GM12892 (cell line): ENCODE measurements around the gene CLN6.
A peak's percentile ranks its signal among the peaks of the same experiment; 100 is the strongest.

ENCODE experiments used
- DNase-seq: peaks from one replicate; pipeline ENCODE4 v3.0.0; 2011; ENCODE audit not compliant: insufficient read length
- FAIRE-seq: peaks from 2 replicates; lab custom pipeline; 2011; peaks lifted over from hg19 to GRCh38; lab: Jason Lieb, UNC
- POLR2A ChIP-seq: IDR thresholded peaks from 2 replicates; pipeline ENCODE4 v1.6.1; 2011; ENCODE audit warnings: low read depth, low read length, control low read depth
- POLR2AphosphoS5 ChIP-seq: IDR thresholded peaks from 2 replicates; pipeline ENCODE4 v1.6.1; 2011; ENCODE audit warnings: low read depth, low read length, control low read depth
- TAF1 ChIP-seq: IDR thresholded peaks from 2 replicates; pipeline ENCODE4 v1.6.1; 2011; ENCODE audit warnings: low read depth, mild to moderate bottlenecking, control low read depth, low read length, borderline replicate concordance

The CLN6 gene

DNA sequence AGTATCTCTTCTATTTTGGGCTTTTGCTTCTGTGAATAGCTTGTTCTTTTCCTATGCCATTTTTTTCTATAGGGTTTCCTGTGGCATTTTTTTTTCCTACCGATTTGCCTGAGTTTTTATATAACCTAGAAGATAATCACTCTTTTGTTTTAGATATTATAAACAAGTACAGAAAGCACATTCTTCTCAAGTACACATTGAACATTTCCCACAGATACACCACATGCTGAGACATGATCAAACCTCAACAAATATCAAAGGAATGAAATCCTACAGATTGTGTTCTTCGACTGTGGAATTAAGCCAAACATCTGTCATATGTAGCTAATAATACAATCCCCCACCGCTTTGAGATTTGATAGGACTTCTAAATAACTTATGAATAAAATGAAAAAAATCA, 38.9 kb upstream of the CLN6 start:
- FAIRE-seq: no peak
- DNase-seq: no peak
- TF ChIP-seq POLR2A (no peak), TAF1 (no peak), POLR2AphosphoS5 (no peak)

DNA sequence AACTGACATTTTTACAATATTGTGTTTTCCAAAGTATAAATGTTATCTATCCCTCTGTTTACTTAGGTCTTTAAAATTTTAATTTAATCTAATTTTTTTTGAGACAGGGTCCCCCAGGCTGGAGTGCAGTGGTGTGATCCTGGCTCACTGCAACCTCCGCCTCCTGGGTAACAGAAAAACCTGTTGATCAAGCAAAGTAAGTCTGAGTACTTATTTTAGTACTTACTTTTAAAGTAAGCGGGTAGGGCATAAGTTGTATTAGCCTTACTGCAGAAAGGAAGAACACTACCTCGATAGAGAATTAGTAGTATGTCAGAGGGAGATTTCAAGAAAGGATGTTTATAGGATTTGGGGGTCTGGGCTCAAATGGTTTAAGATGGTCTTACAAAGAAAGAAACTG, 36.1 kb upstream of the CLN6 start:
- no peak for FAIRE-seq
- no peak for DNase-seq
- TF ChIP-seq POLR2AphosphoS5 (no peak), POLR2A (no peak), TAF1 (no peak)

DNA sequence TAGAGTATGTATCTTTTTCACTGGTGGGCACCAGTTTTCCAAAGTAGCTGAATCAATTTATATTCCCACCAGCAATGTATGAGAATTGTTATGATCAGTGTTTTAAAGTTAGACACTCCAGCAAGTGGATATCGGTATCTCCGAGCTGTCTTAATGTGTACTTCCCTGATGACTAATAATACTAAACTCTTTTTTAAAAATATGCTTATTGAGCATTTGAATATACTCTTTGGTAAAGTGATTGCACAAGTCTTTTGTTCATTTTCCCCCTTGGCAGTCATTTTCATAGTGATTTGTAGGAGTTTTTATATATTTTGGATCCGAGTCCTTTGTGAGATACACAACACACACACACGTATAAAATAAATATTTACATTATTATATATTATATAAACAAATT, 35.6 kb upstream of the CLN6 start:
- TF ChIP-seq POLR2AphosphoS5 (no peak), POLR2A (no peak), TAF1 (no peak)
- FAIRE-seq (no peak), DNase-seq (no peak)

GRCh38 chr15:68264282-68264681, 34.8 kb upstream of the CLN6 start:
- no peak for DNase-seq
- peak; percentile 50 for FAIRE-seq
- TF ChIP-seq POLR2AphosphoS5 (no peak), POLR2A (no peak), TAF1 (no peak)

GRCh38 chr15:68262514-68263356, 33.2 kb upstream of the CLN6 start:
- TF ChIP-seq POLR2A (no peak), POLR2AphosphoS5 (no peak), TAF1 (no peak)
- FAIRE-seq (no peak), DNase-seq (no peak)

- TF ChIP-seq POLR2AphosphoS5 (no peak), TAF1 (no peak), POLR2A (no peak)
- FAIRE-seq: no peak
- DNase-seq: no peak
These were observed 32.5 kb upstream of the CLN6 start for GRCh38 chr15:68261980-68262379.

- no peak for TF ChIP-seq POLR2AphosphoS5
- no peak for TF ChIP-seq POLR2A
- no peak for TF ChIP-seq TAF1
- no peak for DNase-seq
- no peak for FAIRE-seq
These were observed 31.7 kb upstream of the CLN6 start for GRCh38 chr15:68261241-68261640.

- no peak for DNase-seq
- FAIRE-seq: no peak
- TF ChIP-seq POLR2AphosphoS5 (no peak), POLR2A (no peak), TAF1 (no peak)
These were observed 30.4 kb upstream of the CLN6 start for GRCh38 chr15:68259883-68260282.

DNA sequence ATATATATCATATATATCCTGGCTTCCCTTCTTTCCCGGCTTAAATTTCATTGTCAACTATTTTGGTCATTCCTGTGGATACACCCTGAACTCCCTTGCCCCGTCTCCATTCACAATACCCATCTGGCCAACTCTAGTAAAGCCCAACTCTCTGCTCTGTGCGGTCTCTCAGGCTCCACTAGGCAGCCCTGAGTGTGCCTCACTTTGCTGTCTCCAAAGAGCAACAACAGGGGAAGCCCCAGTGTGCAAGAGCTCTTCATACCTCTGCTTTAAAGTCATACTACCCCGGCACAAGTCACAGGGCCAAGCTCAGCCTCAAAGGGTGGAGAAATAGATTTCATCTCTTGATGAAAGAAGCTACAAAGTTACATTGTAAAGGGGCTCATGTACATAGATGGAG, 29.2 kb upstream of the CLN6 start:
- DNase-seq: no peak
- no peak for FAIRE-seq
- no peak for TF ChIP-seq POLR2A
- TF ChIP-seq TAF1: no peak
- no peak for TF ChIP-seq POLR2AphosphoS5

DNA sequence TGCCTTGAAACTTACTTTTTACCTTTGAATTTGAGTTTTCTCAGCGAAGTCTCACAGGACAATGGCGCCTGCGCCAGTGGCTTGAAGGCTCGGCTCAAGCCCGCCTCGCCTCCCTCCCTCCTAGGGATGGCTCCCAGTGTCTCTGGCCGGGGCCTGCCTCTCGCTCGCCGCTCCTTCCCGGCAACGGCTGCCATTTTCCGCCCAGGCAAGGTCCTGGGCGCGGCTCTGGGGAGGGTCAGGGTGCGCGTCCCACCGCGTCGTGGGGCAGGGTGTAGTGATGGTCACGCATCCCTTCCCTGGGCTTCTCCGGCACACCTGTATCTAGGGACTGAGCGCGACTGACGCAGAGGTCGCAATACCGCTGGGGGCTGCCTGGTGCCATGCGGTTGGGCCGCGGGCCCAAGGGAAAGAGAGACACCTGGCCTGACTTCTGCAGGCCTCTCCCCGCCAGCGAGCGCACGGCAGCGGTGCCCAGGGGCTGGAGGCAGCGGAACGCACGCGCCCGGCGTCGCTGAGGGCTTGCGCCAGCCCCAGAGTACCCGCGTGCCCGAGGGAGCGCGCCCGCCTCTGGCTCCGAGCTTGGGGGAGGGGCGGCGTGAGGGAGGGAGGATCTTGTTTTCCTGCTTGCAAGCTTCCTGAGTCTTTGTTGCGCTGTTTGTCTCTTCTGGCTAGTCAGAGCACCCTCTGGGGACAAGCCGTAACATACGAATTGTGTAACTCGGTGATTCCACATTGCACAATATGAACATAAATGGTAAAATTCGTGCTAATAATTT, 27.3 kb upstream of the CLN6 start:
- TF ChIP-seq POLR2AphosphoS5 (no peak), POLR2A (no peak), TAF1 (no peak)
- peak; percentile 33 for DNase-seq

GRCh38 chr15:68252925-68253534, 23.5 kb upstream of the CLN6 start:
- FAIRE-seq (peak; percentile 81), DNase-seq (peak; percentile 29)
- no peak for TF ChIP-seq POLR2A

More for the DNA sequence above, 27.3 kb upstream of the CLN6 start:
- peak; percentile 44 for FAIRE-seq
